ENCODE measurements around the gene FASTKD1.

DNA sequence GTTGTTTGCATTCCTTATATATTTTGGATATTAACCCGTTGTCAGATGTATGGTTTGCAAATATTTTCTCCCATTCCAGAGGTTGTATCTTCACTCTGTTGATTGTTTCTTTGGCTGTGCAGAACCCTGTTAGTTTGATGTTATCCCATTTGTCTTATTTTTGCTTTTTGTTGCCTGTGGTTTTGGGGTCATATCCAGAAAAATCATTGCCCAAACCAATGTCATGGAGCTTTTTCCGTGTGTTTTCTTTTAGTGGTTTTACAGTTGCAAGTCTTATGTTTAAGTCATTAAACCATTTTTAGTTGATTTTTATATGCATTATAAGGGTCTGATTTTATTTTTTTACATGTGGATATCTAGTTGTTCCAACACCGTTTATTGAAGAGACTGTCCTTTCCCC lies 46.3 kb upstream of the FASTKD1 start:
- TF ChIP-seq CTCF (IDR thresholded peaks at IDR 0.05) (no peak), POLR2A (IDR thresholded peaks at IDR 0.05) (no peak)

Data from Peyer's patch (tissue), 4 donors.